Caco-2 (cell line): ENCODE measurements around the gene RETREG1. TPM values are rescaled to one million over a fixed set of nuclear protein-coding genes. Genes with fewer than 3 reads are reported as not detected.

Experiments used
- BruUV-seq: library from RNA; stranded (reverse); fragments of 400-500 nt; replicated peaks from 2 replicates; lab custom pipeline; 2021; lab: Mats Ljungman, UMichigan
- CTCF ChIA-PET: fragments of 300-600 bp; sonication (Branson Sonifier 250); formaldehyde crosslinking; loops from one replicate; lab custom pipeline; 2022; ENCODE audit warnings: antibody characterized with exemption; lab: Charles Lee
- POLR2A ChIA-PET: fragments of 300-600 bp; sonication (Branson Sonifier 250); formaldehyde crosslinking; loops from one replicate; lab custom pipeline; 2022; ENCODE audit warnings: antibody characterized with exemption; lab: Charles Lee
- DNase-seq, 2 experiments: peaks; one replicate each; pipeline versions ENCODE4 v3.0.0 to v3.0.0-alpha.2; 2020 to 2022
- H3K27me3 ChIP-seq: replicated peaks from 2 replicates; pipeline ENCODE4 v1.6.0; 2011; ENCODE audit warnings: low read length; ENCODE audit not compliant: control insufficient read depth, insufficient read depth
- H3K36me3 ChIP-seq: 2 replicates; pipeline ENCODE4 v1.5.1; 2011; ENCODE audit warnings: low read length; ENCODE audit not compliant: control insufficient read depth, insufficient read depth
- H3K4me1 ChIP-seq: fragments of 250-450 bp; sonication (Bioruptor Pico); 2 replicates; pipeline ENCODE4 v1.5.1; 2020; ENCODE audit warnings: mild to moderate bottlenecking
- H3K4me3 ChIP-seq: 2 replicates; pipeline ENCODE4 v1.5.1; 2011; ENCODE audit warnings: low read depth, mild to moderate bottlenecking, control low read depth, low read length
- H3K9me3 ChIP-seq: fragments of 250-450 bp; sonication (Bioruptor Pico); 2 replicates; pipeline ENCODE4 v1.5.1; 2020; ENCODE audit warnings: mild to moderate bottlenecking, moderate library complexity
- H3K27ac Mint-ChIP-seq: one replicate; pipeline ENCODE4 v1.8.0; 2022; ENCODE audit warnings: mixed read lengths; ENCODE audit not compliant: unreplicated experiment
- H3K27me3 Mint-ChIP-seq: one replicate; pipeline ENCODE4 v1.8.0; 2022; ENCODE audit warnings: mixed read lengths; ENCODE audit not compliant: insufficient read depth, unreplicated experiment
- H3K36me3 Mint-ChIP-seq: one replicate; pipeline ENCODE4 v1.8.0; 2022; ENCODE audit warnings: mild to moderate bottlenecking, mixed read lengths; ENCODE audit not compliant: insufficient read depth, unreplicated experiment
- H3K4me1 Mint-ChIP-seq: one replicate; pipeline ENCODE4 v1.8.0; 2022; ENCODE audit warnings: low read depth, mixed read lengths; ENCODE audit not compliant: unreplicated experiment
- H3K4me3 Mint-ChIP-seq: one replicate; pipeline ENCODE4 v1.8.0; 2022; ENCODE audit warnings: mild to moderate bottlenecking, moderate library complexity, mixed read lengths; ENCODE audit not compliant: unreplicated experiment
- H3K9me3 Mint-ChIP-seq: one replicate; pipeline ENCODE4 v1.8.0; 2022; ENCODE audit warnings: mixed read lengths; ENCODE audit not compliant: unreplicated experiment
- CTCF ChIP-seq, 2 experiments: fragments of 200-600 bp in 1 of 2; IDR thresholded peaks; 1 replicate in 1 of 2; 2 replicates in 1 of 2; pipeline versions ENCODE4 v1.5.1 to v1.8.0; 2011 to 2022; ENCODE audit warnings: antibody characterized with exemption in 1 of 2, control low read depth in 1 of 2, inconsistent platforms in 1 of 2, low read depth in 1 of 2, low read length in 1 of 2, mild to moderate bottlenecking in 1 of 2, moderate library complexity in 1 of 2; ENCODE audit not compliant: insufficient read depth in 1 of 2, severe bottlenecking in 1 of 2, unreplicated experiment in 1 of 2
- intact Hi-C: fragments of 100-400 bp; cut with micrococcal nuclease; formaldehyde crosslinking; loops from one replicate; pipeline ENCODE4 v1.10.0; 2022; ENCODE audit not compliant: unreplicated experiment
- total RNA-seq: library from RNA; stranded (reverse); gene quantifications from 2 replicates; pipeline ENCODE4 v1.2.3, GENCODE V29; 2022

The RETREG1 gene
- total RNA-seq, 1 experiment from 2014 or later: 15.1 TPM

DNA sequence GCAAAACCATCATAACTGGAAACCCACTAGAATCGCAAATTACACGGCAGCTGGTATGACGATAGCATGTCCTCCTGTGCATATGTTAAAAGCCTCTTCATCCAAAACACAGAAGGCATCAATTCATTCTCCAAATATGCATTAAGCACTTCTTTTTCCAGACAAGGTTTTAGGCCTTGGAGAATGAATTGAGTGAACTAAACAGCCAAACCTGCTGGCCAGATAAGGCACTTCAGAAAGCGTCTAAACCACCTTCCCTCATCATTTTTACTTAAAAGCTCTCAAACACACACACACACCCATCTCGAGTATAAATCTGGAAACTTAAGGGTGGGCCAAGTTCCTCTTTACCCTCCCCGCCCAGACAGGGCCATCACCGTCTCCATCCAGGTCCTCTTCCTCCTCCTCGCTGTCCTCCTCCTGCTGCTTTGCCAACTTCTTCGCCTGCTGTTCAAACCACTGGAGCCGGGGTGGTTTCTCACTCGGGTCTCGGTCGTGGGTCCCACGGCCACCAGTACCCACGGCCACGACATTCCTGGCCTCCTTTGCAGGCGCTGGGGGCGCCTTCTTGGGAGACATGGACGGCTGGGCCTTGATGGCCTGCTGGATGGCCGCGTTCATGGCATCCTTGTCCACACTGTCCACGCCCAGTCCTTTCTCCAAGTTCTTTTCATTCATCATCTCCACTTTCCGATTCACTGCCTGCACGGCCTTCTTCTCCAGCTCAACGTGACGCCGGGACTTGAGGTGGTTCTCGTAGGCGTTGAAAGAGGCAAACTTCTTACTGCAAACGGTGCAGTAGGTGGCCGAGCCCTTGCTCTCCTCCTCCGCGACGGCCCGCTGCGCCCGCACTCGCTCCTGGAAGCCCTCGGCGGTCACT, 151.9 kb downstream of the RETREG1 start:
- intact Hi-C loops: no loop called here
- Histone ChIP-seq H3K9me3 (no peaks in the 10 kb centered on the region), H3K4me1 (peaks cover 24% of the 10 kb centered on the region; the same call in 1 of the 2 replicates), H3K4me3 (peak overlapping the region; percentile 96), H3K36me3 (peaks cover 6% of the 10 kb centered on the region), H3K27me3 (no peaks in the 10 kb centered on the region)
- Mint-ChIP-seq H3K27ac (peak overlapping the region; percentile 92), H3K9me3 (no peaks in the 10 kb centered on the region), H3K4me3 (peak overlapping the region; percentile 92), H3K27me3 (no peaks in the 10 kb centered on the region), H3K4me1 (peaks cover 51% of the 10 kb centered on the region), H3K36me3 (peaks cover 60% of the 10 kb centered on the region)
- ChIA-PET CTCF (no interaction called here), POLR2A (no interaction called here)
- no peak for DNase-seq
- TF ChIP-seq CTCF (IDR thresholded peaks at IDR 0.05; ENCODE audit: insufficient read depth in 1 of 2, low read depth in 1 of 2, low read length in 1 of 2, severe bottlenecking in 1 of 2, unreplicated experiment in 1 of 2): no peak
- BruUV-seq: TSS peak; percentile 72

- CTCF ChIA-PET: no interaction called here
- BruUV-seq: no TSS peak
- no peaks in the 10 kb centered on the region for H3K27me3 Mint-ChIP-seq
- H3K36me3 Mint-ChIP-seq: peaks cover 66% of the 10 kb centered on the region
- Histone ChIP-seq H3K4me1 (peaks cover 24% of the 10 kb centered on the region; the same call in 1 of the 2 replicates), H3K9me3 (no peaks in the 10 kb centered on the region), H3K4me3 (peak overlapping the region; percentile 96), H3K36me3 (peaks cover 6% of the 10 kb centered on the region), H3K27me3 (no peaks in the 10 kb centered on the region)
- H3K27ac Mint-ChIP-seq: no peak overlapping the region
- no peak for DNase-seq
- peak overlapping the region; percentile 92 for H3K4me3 Mint-ChIP-seq
- TF ChIP-seq CTCF (IDR thresholded peaks at IDR 0.05; ENCODE audit: insufficient read depth in 1 of 2, low read depth in 1 of 2, low read length in 1 of 2, severe bottlenecking in 1 of 2, unreplicated experiment in 1 of 2): no peak
- no peaks in the 10 kb centered on the region for H3K9me3 Mint-ChIP-seq
- intact Hi-C loops: no loop called here
- H3K4me1 Mint-ChIP-seq: peaks cover 51% of the 10 kb centered on the region
- POLR2A ChIA-PET: no interaction called here
These were observed 152.6 kb downstream of the RETREG1 start for GRCh38 chr5:16464231-16464630.

DNA sequence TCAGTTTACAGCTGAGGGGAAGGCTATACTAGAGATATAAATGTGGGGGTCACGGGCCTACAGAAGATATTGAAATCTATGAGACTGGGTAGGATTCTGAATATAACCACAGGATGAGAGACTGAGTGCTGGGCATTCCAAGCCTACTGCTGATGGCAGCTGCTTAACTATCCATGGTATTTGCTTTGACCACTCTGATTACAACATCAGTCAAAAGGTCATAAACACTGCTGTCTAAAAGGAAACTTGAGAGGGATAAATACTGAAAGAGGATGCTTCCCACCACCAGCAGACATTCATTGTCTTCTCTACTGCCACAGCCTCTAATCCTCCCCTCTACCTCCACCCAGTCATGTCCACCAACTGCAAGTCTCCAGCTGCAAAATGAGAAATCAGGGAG, 155.0 kb downstream of the RETREG1 start:
- no peak for TF ChIP-seq CTCF (IDR thresholded peaks at IDR 0.05; ENCODE audit: insufficient read depth in 1 of 2, low read depth in 1 of 2, low read length in 1 of 2, severe bottlenecking in 1 of 2, unreplicated experiment in 1 of 2)
- POLR2A ChIA-PET: no interaction called here
- H3K4me3 Mint-ChIP-seq: no peak overlapping the region
- H3K27me3 Mint-ChIP-seq: no peaks in the 10 kb centered on the region
- Histone ChIP-seq H3K27me3 (no peaks in the 10 kb centered on the region), H3K4me1 (peaks cover 18% of the 10 kb centered on the region; the same call in 1 of the 2 replicates), H3K36me3 (peaks cover 6% of the 10 kb centered on the region), H3K4me3 (no peak overlapping the region), H3K9me3 (no peaks in the 10 kb centered on the region)
- peaks cover 74% of the 10 kb centered on the region for H3K36me3 Mint-ChIP-seq
- no TSS peak for BruUV-seq
- CTCF ChIA-PET: no interaction called here
- H3K27ac Mint-ChIP-seq: peak overlapping the region; percentile 7
- DNase-seq: peak in 1 of 2 experiments; percentile 14
- H3K9me3 Mint-ChIP-seq: no peaks in the 10 kb centered on the region
- intact Hi-C loops: loop anchor here (1.0 kb wide), 1 partner anchor 742 kb away; no protein-coding TSS in a partner anchor
- H3K4me1 Mint-ChIP-seq: peaks cover 41% of the 10 kb centered on the region
